ENCODE data around the gene RBBP8.

The RBBP8 gene

DNA sequence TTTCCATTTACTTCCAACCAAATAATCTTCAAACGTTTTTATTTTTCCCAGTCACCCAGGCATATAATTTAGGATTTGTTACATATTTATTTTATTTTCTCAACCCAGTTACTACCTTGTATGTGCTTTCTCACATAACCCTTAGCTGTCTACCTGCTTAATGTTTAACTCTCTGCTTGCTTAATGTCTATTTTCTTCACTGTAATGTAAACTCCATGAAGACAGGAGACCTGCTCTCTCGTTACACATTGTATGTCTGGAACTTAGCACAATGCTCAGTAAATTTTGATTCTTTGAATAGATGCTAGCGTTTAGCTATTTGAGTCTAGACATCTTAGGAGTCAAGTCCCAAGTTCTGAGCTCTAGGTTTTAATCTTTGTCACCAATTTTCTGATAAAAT is 70.2 kb downstream of the RBBP8 start:
- DNase-seq: no peak

GRCh38 chr18:23012249-23012648 is 79.1 kb downstream of the RBBP8 start:
- no peak for DNase-seq

DNA sequence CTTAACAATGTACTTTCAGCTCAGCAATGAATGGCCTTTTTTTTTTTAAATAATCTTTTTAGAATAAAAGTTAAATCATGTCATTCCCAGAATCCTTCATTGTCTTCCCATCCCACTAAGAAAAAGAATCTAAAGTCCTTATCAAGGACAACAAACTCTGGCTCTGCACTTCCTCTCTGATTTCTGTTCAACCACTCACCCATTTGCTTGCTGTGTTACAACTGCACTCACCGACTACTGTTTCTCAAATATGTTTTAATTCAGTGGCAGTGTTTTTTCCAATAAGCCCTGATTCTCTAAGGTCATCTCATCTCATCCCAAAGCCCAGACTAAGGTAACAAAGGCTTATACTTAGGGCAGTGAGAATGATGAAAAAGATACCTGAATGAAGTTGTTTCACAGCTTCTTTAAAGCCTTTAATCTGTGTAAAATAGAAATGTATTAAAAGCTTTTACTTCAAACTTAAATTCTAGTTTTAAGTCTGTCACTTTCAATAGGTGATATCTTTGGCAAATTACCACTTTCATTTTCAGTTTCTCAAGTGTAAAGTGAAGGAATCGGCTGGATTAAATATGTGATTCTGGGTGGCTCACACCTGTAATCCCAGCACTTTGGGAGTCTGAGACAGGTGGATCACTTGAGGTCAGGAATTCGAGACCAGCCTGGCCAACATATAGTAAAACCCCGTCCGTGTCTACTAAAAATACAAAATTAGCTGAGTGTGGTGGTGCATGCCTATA is 87.6 kb downstream of the RBBP8 start:
- DNase-seq: no peak

DNA sequence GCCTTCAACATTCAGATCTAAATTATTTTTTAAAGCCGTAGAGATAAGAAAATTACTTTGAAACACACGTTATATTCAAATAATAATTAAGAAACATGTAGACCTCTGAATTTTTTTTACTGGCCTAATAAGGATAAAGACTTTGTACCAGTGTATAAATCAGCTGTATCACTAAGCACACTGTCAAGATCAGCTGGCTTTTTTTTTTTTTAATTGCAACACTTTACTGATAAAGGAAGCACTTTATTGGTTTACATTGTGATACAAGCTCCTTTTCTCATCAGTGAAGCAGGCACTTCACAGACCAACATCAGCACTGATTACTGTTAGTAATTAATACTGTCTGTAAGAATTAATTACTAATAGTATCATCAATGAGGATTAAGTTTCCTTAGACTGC is 88.5 kb downstream of the RBBP8 start:
- DNase-seq: no peak

GRCh38 chr18:23032030-23032582 is 99.0 kb downstream of the RBBP8 start:
- DNase-seq: no peak

- no peak for DNase-seq
Observed at GRCh38 chr18:23033056-23033455, 99.9 kb downstream of the RBBP8 start.

- DNase-seq: no peak
Observed at GRCh38 chr18:23036660-23037201, 103.6 kb downstream of the RBBP8 start.

DNA sequence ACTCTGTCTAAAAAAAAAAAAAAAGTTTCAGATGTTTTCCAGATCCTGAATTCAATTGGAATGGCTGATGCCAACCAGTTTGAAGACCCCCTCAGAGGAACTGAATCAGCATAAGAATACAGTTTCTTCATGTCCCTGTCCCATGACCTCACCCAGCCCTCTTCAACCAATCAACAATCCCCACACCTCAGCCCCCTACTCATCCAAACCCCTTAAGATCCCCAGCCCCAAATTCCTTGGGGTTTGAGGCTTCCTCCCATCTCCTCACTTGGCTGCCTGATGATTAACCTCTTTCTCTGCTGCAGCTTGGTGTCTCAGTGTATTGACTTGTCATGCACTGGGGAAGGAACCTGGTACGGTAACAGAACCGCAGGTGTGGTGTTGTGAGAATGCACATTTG is 104.5 kb downstream of the RBBP8 start:
- no peak for DNase-seq

GRCh38 chr18:23038712-23039111 is 105.6 kb downstream of the RBBP8 start:
- no peak for DNase-seq

GRCh38 chr18:23042133-23042532 is 109.0 kb downstream of the RBBP8 start:
- no peak for DNase-seq

- no peak for DNase-seq
Observed at GRCh38 chr18:23043803-23044376, 110.8 kb downstream of the RBBP8 start.

DNA sequence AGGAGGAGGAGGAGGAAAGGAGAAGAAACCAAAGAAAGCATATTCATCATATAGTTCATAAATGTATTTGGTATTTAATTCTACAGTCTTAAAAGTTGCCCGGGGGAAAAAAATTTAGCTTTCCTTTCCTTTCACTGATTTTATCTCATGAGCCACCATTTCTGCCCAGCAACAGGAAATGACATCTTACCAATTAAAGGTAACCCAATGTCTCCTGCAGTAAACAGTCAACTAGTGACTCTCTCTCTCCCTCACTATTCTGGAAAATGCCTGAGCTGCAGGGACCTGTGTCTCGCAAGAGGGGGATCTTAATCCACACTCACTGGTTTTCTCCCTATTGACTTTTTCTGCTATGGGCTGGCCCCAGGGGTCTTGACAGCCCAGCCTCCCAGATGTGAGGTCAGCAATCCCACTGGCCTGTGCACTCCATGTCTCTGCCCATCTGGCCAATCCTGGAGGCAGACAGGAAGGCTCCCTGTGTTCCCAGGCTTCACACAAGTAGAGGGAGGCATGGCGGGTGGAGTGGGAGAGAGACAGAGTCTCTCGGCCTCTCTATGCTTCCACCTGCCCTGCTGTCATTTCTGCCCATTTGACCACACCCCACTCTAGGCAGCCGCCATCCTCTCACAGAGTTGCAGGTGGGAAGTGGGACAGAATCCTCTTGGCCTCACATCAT is 116.7 kb downstream of the RBBP8 start:
- no peak for DNase-seq

GRCh38 chr18:23053776-23054457 is 120.8 kb downstream of the RBBP8 start:
- DNase-seq: no peak

DNA sequence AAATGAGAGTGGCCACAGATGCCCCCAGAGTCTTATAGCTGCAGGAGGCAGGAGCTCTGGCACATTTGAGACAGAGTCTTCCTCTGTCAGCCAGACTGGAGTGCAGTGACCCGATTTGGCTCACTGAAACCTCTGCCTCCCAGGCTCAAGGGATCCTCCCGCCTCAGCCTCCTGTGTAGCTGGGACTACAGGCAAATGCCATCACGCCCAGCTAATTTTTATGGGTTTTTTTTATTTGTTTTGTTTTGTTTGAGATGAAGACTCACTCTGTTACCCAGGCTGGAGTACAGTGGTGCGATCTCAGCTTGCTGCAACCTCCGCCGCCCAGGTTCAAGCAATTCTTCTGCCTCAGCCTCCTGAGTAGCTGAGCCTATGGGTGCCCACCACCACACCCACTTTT is 121.4 kb downstream of the RBBP8 start:
- no peak for DNase-seq

DNA sequence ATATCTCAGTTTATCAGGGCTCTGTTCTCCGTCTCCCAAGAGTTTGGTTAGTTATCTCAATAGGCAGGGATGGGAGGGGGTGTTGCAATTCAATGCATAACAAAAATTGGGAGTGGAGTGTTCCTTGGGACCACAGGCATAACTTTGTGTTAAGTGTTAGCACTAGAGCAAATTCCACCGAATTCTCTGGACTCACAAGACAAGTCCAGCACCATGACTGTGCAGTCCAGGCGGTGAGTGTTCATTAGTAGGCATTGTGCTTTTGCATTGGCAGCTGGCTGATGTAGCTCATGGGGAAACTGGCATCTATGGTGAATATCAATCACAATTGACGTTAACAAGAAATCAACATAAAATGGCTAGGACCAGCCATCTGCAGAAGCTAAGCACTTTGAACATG is 123.2 kb downstream of the RBBP8 start:
- DNase-seq: no peak

- no peak for DNase-seq
Observed at GRCh38 chr18:23057096-23057495, 124.0 kb downstream of the RBBP8 start.

GRCh38 chr18:23058746-23059415 is 125.8 kb downstream of the RBBP8 start:
- no peak for DNase-seq

DNA sequence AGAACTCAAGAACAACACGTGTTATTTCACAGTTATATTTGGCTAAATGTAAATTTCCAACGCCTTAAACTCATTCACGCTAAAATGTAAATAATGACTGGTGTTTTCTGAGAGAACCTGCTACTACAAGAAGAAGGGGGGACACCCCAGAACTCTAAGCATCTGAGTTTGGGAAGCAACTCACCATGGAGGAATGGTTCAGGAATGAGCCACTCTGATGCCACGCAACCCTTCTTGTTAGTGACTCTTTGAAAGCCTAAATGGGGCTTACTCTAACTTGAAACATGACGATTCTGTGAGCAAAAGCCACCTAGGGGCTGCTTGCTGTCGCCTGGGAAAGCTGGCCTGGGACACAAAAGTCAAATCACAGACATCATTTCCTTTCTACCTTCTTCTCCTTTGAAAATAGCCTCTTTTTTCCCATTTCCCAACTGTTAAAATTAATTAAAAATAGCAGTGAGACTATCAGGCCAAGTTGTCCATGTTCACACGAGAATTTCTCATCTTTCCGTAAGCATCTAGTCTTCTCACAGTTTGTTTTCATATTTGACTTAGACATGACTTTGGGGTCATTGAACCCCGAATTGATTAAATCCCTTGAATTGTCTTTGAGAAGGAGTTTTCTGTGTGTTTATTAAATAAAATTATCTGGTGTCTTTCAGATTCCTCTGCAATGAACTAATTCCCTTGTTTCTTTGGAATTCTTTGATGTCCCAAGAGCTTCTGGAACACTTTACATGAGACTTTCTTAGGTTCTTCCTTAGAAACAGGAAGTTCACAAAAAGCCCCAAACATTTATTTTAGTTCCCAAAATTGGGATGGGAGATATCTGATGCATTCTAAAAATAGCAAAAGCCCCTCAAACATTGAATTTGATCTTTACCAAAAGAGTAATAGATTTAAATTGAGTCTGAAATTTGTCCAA is 126.7 kb downstream of the RBBP8 start:
- no peak for DNase-seq

GRCh38 chr18:23062011-23062410 is 128.9 kb downstream of the RBBP8 start:
- no peak for DNase-seq

- no peak for DNase-seq
Observed at GRCh38 chr18:23063502-23063901, 130.4 kb downstream of the RBBP8 start.

GRCh38 chr18:23065234-23065806 is 132.2 kb downstream of the RBBP8 start:
- no peak for DNase-seq
